CD4-positive, alpha-beta T cell treated with Interleukin-4 for 4 hours (primary cell): ENCODE measurements around the gene PF4V1.
"Not testable (repeated sequence)": the region's sequence is repeated elsewhere in the genome, so short reads cannot be mapped to it uniquely, and the experiment has no call there.

Source experiments
- DNase-seq: peaks from one replicate; pipeline ENCODE4 v3.0.0-alpha.2; 2020

The PF4V1 gene

DNA sequence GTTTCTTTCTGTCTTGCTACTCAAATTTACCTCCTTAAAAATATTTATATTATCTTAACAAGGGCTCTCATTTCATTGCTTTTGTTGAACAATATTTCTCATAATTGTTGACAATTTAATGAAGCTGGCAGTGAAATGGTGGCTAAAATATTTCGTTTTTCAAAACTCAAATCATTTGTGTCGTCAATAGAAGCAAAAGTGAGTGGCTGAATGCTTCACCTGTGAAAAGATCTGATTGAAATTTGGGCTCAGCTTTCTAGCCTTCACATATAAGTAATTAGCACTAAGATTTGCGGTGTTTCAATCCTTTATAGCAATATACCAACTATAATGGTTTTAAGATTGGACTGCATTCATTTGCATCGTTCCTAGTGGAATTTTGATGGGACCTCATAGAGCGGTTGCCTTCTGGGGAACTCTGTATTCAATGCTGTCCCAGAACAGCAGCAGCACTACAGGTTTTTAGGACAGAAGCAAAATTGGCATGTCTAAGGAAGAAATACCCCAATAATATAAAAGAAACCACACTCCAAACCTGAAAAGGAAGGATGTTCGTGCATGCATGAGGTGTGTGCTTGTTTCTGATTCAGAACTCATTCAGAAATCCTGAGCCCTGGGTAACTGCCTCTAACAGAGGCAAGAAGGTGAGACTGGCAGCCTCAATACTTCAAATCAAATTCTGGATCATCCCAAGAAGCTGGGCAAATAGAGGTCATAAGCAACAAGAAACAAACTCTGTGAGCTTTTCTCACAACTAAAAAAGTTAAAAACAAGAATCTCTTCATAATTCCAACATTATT is 18.6 kb downstream of the PF4V1 start:
- no peak for DNase-seq

DNA sequence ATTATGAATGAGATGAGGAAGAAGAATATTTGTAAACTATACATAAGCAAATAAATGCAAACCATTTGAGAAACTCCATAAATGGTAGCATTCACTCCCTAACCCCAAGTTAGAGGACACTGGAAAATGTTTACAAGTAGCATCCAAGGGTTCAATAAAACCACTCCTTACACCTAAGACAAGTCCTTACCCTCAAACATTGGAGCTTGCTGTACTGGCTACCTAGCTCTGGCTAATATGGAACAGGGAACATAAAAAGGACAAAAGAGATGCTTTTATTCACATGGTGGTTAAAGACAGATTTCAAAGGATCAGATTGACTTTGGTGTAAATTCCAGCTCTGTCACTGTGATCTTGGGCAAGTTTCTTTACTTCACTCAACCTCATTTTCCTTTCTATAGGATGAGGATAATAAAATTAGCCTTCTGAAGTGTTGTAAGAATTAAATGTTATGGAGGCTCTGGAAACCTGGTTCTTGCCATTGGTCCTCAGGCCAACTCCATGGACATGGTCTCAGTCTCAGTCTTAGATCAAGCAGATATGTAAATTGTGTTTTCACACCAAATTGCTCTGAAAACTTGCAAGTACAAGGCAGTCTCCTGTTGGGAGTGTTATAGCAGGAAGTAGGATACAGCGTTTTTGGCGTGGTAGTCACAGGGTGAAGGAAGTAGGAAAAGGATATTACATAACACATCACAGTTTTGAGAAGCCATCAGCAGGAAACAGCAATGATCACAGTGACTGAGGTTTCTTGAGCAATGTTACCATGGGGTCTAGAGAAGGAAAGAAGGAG is 19.4 kb downstream of the PF4V1 start:
- DNase-seq = no peak

DNA sequence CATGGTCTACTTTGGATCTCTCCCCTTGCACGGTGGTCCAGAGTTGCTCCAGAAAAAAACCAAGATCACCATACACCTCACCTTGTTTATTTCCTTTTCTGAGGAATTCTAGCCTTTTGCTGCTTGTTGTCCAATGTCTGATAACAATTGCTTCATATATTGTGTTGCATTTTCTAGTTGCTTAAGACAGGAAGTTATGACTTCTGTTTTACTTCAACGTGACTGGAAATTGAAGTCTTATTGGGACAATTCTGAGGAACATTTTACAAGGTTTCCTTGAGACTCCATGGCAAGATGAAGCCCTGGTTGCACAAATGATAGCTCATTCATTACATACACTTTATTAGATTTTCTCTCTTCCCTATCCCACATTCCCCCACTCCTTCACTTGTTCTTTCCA is 21.3 kb downstream of the PF4V1 start:
- no peak for DNase-seq

DNA sequence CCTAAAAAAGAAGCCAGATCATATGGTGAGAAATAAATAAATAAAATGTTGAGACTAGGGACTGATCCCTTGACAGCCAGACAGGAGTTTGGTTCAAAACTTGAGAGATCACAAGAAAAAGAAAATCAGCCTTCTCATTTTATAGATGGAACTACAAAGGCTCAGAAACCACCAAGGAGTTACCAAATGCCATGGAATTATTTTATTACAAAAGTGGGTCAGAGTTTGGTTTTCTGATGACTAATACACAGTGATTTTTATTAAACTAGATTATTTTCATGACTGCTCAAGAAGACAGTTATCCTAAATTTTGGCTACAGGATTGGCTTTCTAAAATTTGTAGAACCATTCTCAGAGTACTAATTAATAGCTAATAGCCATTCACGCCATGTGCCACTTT is 22.3 kb downstream of the PF4V1 start:
- DNase-seq = no peak

DNA sequence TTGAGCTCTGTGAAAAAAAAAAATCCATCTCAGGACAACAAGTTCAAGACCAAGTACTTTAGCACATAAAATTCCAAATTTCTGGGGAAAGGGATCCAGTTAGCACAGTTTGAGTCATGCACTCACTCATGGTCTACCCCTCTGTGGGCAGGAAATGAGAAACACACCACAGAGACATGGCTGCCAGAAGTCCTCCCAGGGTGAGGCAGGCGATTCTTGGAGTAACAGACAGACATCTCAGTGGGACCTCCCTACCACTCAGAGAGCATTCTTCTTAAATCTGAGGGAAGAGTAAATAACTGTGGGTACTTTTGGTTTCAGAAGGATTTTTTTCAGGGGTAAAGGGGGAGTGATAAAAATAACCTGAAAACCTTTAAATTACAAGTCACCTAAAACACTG is 30.2 kb downstream of the PF4V1 start:
- DNase-seq = no peak

- no peak for DNase-seq
These were observed 32.6 kb downstream of the PF4V1 start for GRCh38 chr4:73885574-73886267.

- no peak for DNase-seq
These were observed 38.2 kb downstream of the PF4V1 start for GRCh38 chr4:73891326-73891725.

- no peak for DNase-seq
These were observed 38.8 kb downstream of the PF4V1 start for GRCh38 chr4:73891739-73892405.

GRCh38 chr4:73892966-73893365 is 39.9 kb downstream of the PF4V1 start:
- DNase-seq = no peak

DNA sequence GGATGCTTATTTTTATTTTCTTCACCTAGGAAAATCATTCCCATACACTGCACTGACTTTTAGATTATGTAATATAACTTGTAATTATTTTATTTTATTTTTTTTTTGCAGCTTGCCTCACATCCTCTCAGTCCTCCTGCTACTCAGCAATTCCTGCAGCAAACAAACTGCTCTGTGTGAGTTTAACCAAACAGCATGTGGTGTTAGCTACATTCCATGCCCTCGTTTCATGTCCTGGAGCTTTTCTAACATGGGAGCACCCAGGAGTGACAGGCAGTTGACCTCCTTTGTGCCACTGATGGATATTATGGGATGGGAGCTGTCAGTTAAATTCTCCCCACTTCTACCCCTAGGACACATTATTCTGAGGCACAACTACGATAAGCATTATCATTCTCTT is 40.9 kb downstream of the PF4V1 start:
- DNase-seq = no peak

GRCh38 chr4:73895201-73896175 is 42.4 kb downstream of the PF4V1 start:
- no peak for DNase-seq

- DNase-seq = no peak
These were observed 43.3 kb downstream of the PF4V1 start for GRCh38 chr4:73896416-73896815.

DNA sequence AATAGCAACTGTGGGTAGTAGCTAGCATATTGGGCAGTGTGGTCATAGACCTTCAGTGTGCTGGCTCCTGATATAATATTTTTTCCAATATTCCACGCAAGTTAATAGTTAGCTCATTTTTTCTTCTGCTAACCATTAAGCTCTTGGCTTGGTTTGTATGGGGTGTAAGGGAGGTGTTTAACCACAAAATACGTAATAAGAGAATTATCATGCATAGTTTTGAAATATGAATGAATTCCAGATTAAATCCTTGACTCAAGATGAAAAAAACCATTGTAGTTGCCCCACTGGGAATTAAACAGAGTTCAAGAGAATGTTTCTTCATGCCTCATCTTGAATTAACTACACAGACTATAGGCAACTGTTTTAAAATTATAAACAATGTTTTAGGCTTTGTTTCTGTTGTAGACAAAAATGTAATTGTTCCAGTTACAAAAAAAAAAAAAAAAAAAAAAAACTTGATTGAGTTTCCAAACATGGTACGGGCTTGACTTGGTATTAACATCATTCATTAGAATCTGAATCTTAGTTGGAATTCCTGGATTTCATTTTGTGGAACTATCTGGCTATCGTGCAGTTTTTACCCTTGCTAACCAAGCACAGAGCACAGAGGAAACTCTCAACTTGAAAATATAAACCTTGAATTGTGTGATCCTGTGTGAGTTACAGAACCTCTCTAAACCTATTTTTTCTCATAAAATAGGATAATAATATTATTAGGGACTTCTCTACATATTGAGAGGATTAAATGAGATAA is 44.5 kb downstream of the PF4V1 start:
- DNase-seq = no peak

DNA sequence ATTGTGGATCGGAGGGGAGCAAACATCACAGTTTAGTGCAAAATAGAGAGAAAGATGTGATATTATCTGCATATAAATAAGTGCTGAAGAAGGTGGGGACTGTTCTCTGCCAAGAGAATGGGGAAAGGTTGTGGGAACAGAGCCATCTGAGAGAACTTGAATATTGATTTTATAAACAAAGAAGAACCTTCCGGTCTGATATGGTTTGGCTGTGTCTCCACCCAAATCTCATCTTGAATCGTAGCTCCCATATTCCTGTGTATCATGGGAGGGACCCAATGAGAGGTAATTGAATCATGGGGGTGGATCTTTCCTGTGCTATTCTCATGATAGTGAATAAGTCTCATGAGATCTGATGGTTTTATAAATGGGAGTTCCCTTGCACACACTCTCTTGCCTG is 46.2 kb downstream of the PF4V1 start:
- DNase-seq = not testable (repeated sequence)

GRCh38 chr4:73901031-73901430 is 47.9 kb downstream of the PF4V1 start:
- DNase-seq = no peak

GRCh38 chr4:73902038-73902637 is 49.0 kb downstream of the PF4V1 start:
- DNase-seq = no peak

DNA sequence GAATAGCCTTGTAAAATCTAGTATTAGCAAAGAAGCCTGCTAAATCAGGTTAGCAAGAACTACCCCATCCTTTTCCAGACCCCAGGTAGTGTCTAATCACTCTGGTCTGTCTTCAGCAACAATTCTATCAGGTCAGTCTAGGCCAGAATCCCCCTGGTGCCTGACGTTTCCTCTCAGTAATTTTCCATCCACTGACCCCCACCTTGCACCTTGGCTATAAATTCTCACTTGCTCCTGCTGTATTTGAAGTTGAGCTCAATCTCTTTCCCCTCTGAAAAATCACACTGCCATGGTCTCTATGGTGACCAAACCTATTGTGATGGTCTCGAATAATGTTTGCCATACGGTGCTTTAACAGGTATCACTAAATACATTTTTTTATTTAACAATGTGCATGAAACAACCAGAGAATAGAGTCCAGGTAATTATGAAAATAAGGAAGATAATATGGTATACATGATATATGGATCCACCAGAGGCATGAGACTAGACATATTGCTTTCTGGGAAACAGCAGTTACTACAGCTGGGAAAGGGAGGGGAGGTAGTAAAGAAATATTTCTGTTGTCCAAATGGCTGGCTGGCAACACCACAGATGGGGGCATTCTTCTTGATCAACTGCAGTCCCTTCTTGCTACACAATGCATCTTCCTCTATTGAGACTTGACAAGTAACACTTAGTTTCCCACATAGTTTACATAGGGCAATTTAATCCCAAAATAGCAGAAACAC is 49.9 kb downstream of the PF4V1 start:
- DNase-seq = no peak
